NCI-H2227 treated with DMSO at 0.1 percent for 48 hours (cell line): ENCODE measurements around the gene TH.

Experiments used
- DNase-seq: peaks from one replicate; lab custom pipeline; 2025; lab: John Stamatoyannopoulos, UW

Gene TH

DNA sequence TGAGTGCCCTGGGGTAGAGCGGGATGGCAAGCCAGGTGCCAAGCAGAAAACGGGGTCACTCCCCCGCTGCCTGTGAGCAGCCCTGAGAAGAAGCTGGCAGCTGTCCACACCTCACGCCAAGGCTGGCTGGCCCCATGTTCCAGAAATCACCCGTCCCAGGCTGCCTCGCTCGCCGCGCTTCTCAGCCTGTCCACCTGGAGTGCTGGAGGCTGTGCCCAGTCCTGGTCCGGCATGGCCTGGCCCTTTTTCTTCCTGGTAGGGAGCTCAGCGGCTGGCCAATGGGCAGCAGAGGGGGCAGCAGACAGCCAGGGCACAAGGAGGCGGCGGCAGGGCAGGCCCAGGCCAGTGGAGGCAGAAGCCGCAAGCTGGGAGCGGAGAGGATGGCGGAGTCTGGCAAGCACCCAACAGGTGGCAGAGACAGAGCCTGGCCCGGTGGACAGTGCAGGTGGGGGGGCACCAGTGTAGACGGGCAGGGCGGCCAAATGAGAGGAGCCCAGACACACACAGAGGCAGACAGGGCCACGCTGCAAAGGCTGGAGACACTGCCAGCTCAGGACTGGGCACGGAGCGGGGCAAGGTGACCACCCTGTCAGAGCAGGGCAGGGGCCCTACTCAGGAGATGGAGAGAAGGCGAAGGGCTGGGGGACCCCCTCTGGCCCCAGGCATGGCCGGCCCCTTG is 37.2 kb upstream of the TH start:
- DNase-seq = no peak

GRCh38 chr11:2207773-2208621 is 36.4 kb upstream of the TH start:
- no peak for DNase-seq

DNA sequence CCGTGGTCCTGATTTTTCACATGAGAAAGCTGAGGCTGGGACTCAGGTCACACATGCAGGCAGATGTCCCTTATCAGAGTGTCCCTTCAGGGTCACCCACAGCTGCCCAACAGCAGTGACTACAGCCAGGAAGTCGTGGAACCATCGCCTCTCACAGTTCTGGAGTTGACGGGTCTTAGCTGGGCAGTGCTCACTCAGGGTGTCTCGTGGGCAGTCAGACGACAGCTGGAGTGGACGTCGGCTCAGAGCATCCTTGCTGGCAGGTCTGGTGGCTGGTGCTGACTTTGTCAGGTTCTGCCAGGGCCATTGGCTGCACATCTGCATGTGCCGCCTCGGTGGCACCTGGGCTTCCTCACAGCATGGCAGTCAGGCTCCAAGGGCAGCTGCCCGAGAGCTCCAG is 35.6 kb upstream of the TH start:
- DNase-seq = no peak

DNA sequence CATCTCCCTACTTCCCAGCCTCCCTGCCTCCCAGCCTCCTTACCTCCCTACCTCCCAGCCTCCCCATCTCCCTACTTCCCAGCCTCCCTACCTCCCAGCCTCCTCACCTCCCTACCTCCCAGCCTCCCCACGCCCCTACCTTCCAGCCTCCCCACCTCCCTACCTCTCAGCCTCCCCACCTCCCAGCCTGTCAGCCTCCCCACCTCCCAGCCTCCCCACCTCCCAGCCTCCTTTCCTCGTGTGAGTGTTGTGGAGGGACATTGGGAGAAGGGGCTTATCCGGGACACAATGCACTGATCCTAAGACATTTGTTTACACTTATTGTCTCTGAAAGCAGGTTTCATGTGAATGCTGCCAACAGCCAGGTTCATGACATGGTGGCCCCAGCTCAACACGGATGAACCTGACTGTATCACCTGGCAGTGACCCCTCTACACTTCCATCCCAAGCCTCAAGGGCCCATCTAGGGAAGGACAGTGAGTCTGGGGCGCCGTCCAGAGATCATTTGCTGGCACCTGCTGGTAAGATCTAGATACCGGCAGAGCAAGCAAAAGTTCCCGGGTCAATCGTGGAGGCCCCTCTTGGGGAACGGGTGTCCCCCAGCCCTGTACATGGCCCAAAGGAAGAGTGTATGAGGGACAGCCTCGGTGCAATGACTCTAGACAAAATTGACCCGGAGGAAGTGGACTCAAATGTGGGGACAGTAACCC is 34.5 kb upstream of the TH start:
- no peak for DNase-seq

GRCh38 chr11:2205214-2205720 is 33.7 kb upstream of the TH start:
- DNase-seq = no peak

DNA sequence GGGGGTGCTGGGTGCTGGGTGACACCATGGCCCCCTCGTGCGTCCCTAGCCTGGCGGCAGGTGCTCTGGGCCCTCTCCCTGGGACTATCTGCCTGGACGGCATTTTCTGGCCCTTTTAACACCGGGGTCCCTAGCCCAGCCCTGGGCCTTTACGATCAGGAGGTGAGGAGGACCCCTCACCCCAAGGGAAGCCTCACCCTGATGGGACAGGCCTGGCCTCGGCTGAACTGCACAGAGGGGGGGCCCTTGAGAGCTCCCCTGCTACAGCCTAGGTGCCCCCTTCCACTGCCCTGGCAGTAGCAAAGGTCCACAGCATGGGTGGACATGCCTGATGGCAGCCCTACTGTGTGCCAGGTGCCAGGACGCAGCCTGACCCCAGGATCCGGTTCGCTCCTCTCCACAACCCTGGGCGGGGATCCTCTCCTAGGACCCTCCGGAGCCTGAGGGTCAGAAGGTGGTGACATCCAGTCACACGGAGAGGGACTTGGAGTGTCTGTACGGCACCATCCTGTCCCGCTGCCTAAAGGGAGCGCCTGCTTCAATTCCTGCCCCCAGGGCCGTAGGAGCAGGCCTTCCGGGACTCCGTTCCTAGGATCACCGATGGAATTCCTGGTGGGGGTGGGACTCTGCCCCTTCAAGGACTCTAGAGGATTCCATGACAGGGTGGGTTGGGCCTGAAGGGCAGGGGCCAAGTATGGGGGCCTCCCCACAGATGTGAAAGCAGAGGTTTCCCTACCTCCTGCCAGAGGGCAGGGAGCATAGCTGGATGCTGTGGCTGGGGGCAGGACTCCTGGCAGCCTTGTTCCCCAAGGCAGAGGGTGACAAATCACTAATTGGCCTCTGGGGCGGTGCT is 33.0 kb upstream of the TH start:
- no peak for DNase-seq

DNA sequence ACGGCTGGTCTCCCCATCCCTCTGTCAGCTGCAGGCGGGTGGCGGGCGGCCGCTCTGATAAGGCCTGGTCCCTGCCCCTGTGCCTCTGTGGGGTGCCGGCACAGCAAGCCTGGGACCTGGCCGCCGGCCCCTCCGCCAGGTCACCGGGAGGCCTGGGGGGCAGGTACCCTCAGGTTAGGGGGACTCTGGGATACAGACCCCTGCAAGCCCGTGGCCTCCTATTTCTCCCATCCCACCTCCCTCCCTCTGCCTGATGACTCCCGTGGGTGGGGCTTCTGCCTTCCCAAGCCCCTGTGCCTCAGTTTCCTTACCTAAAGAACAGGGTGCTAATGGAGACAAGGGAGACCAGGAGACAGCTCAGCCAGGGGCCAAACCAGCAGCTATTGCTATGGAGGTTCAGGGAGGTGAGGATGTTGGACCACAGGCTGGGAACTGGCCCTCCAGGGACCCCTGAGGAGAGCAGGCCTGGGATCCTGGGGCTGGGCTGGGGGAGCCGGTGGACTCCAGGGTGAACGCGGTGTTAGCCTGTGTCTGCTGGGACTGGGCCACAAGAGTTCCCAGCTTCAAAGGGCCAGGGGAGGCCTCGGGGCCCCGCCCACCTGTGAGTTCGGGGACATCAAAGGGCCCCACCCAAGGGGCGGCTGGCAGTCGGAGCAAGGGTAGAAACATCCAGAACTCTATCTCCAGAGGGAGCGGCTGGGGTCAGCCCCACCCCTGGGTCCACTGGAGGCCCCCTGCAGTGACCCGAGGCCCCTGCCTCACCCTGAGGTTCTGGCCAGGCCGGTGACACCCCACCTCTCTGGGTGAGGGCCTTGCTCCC is 32.0 kb upstream of the TH start:
- no peak for DNase-seq

DNA sequence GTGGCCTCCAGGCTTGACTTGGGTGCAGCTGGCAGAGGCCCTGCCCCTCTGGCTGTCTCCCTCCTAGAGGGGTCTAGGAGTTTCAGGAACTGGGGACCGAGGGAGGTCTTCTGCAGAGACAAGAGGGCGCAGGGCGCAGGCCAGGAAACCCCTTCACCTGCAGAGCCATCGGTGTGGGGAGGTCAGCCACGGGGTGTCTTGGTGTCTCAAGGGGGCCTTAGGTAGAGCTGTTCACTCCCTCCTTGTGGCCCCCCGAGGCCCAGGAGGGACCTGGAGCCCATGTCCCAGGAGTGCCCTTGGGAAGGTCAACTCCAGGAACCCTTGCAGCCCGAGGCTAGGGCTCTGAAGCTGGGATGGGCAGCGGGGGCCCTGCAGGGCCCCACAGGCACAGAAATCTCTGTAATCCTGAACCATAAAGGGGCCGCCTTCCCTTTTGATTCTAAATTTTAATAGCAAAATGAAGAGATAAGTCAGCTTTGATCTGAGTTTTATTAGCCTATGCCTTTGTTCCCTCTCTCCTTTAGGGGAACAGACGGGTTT is 31.4 kb upstream of the TH start:
- no peak for DNase-seq

DNA sequence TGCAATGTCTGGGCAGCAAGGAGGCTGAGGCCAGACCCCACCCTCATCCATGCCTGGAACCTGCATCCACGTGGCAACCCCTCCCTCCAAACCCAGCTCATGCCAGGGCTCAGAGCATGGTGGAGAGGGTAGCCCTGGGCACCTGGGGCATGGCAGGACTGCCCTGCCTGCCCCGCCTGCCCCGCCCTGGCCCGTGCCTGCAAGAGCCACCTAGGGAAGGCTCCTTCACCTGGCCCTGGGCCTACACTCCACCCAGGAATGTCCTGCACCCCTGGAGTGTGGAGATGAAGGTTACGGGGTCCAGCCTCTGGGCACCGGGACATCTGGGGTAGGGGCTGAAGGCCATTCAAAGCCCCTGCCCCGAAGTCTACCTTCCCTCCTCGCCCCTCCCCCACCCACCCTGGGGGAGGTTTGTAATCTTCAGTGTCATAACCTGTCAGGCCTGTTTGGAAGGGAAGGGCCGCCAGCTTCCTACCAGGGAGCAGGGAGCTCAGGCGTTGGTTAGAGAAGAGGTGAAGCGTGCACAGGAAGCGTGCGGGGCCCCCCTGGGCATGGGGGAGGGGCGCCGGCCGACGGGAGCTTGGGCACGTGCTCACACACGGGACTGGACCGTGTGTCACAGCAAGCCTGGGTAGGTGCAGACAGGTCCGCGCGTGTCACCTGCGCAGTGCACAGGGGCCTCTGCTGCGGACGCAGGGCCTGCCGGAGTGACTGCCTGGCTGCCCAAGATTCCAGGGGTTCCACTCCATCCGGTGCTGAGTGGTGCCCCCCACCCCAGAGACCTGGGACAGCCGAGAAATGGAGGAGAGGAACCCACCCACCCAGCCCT is 30.7 kb upstream of the TH start:
- DNase-seq = no peak

GRCh38 chr11:2201542-2201941 is 29.9 kb upstream of the TH start:
- no peak for DNase-seq

- DNase-seq = no peak
Measured at GRCh38 chr11:2200957-2201519, 29.4 kb upstream of the TH start.

- DNase-seq = no peak
Measured at GRCh38 chr11:2200536-2200935, 28.9 kb upstream of the TH start.

GRCh38 chr11:2199466-2200341 is 28.1 kb upstream of the TH start:
- DNase-seq = no peak

GRCh38 chr11:2198621-2199365 is 27.2 kb upstream of the TH start:
- no peak for DNase-seq

DNA sequence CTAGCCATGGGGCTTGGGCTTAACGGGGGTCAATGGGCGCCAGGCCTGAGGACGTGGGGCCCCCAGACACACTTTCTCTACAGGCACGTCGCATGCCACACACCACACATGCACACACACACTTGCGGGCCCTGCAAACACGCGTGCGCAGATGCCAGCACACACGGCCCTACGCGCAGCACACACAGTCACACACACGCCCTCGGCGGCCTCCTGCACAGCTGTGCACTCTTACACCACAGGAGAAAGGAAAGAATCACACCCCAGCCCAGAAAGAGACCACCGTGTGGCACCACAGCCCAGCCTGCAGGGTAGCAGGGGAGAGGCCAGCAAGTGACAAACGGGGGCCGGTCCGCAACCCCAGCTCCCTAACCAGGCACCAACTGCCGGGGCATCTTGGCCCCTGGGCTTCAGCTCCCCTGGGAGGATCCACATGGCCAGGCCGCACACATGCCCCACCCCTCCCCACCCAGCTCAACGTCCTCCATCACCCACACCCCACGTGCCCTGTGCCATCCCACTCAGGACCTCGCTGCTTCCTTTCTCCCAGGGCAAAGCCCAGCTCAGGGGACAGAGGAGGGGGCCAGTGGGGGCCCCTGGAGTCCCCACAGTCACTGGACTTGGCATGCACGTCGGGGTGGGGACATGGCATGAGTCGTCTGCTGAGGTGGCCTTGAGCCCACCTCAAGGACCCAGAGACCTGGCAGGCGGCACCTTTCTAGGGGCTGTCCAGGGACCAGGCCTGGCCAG is 26.3 kb upstream of the TH start:
- no peak for DNase-seq

- DNase-seq = peak; percentile 55
Measured at GRCh38 chr11:2196970-2197770, 25.6 kb upstream of the TH start.
